DOHH2 (cell line): Measurements from ENCODE around the gene SLC22A2.

Experiments
- H3F3A ChIP-seq: fragments of 200-600 bp; sonication (generic), shearing (Covaris generic); 2 replicates; pipeline ENCODE4 v1.6.0; 2016; ENCODE audit warnings: antibody characterized with exemption, mild to moderate bottlenecking; ENCODE audit not compliant: control insufficient read depth, insufficient read depth
- H3K27ac ChIP-seq: fragments of 200-600 bp; sonication (generic); 2 replicates; pipeline ENCODE4 v1.5.1; 2014; ENCODE audit warnings: low read depth, mild to moderate bottlenecking, low read length, moderate library complexity
- H3K27me3 ChIP-seq: fragments of 200-600 bp; sonication (generic); 2 replicates; pipeline ENCODE4 v1.6.1; 2014; ENCODE audit warnings: mild to moderate bottlenecking, low read length, mixed read lengths; ENCODE audit not compliant: control insufficient read depth
- H3K36me3 ChIP-seq: fragments of 200-600 bp; sonication (generic); 2 replicates; pipeline ENCODE4 v1.6.1; 2014; ENCODE audit warnings: mild to moderate bottlenecking, low read length, moderate library complexity, mixed read lengths; ENCODE audit not compliant: control insufficient read depth
- H3K4me1 ChIP-seq: fragments of 200-600 bp; sonication (generic); 2 replicates; pipeline ENCODE4 v1.6.1; 2014; ENCODE audit warnings: mild to moderate bottlenecking, low read length, mixed read lengths; ENCODE audit not compliant: control insufficient read depth
- H3K4me2 ChIP-seq: fragments of 200-600 bp; sonication (generic); 2 replicates; pipeline ENCODE4 v1.6.0; 2014; ENCODE audit warnings: mild to moderate bottlenecking, low read length, moderate library complexity
- H3K4me3 ChIP-seq: fragments of 200-600 bp; sonication (generic); 2 replicates; pipeline ENCODE4 v1.5.1; 2014; ENCODE audit warnings: mild to moderate bottlenecking, low read length, mixed read lengths
- H3K79me2 ChIP-seq: fragments of 200-600 bp; sonication (generic); 2 replicates; pipeline ENCODE4 v1.6.1; 2014; ENCODE audit warnings: mild to moderate bottlenecking, low read length, mixed read lengths; ENCODE audit not compliant: control insufficient read depth
- H3K9me2 ChIP-seq: fragments of 200-600 bp; sonication (generic); replicated peaks from 2 replicates; pipeline ENCODE4 v1.6.1; 2014; ENCODE audit warnings: mild to moderate bottlenecking, low read length, mixed read lengths; ENCODE audit not compliant: control insufficient read depth
- H3K9me3 ChIP-seq: fragments of 200-600 bp; sonication (generic); 2 replicates; pipeline ENCODE4 v1.6.1; 2014; ENCODE audit warnings: antibody characterized with exemption, low read length, mixed read lengths; ENCODE audit not compliant: control insufficient read depth, insufficient read depth
- H4K20me1 ChIP-seq: fragments of 200-600 bp; sonication (generic); 2 replicates; pipeline ENCODE4 v1.6.0; 2014; ENCODE audit warnings: low read depth, mild to moderate bottlenecking, antibody characterized with exemption, low read length, moderate library complexity; ENCODE audit not compliant: control insufficient read depth, insufficient read depth
- EZH2phosphoT487 ChIP-seq: fragments of 200-600 bp; sonication (generic); IDR thresholded peaks from 2 replicates; pipeline ENCODE4 v1.6.1; 2017; ENCODE audit warnings: borderline replicate concordance, mild to moderate bottlenecking, antibody characterized with exemption, low read length, moderate library complexity, mixed read lengths
- TF ChIP-seq, protein P1 (sequence below): fragments of 200-600 bp; sonication (generic); IDR thresholded peaks from one replicate; pipeline ENCODE4 v1.5.1; 2014; ENCODE audit warnings: antibody characterized with exemption, mild to moderate bottlenecking, low read depth, low read length; ENCODE audit not compliant: poor library complexity, severe bottlenecking

Gene SLC22A2

DNA sequence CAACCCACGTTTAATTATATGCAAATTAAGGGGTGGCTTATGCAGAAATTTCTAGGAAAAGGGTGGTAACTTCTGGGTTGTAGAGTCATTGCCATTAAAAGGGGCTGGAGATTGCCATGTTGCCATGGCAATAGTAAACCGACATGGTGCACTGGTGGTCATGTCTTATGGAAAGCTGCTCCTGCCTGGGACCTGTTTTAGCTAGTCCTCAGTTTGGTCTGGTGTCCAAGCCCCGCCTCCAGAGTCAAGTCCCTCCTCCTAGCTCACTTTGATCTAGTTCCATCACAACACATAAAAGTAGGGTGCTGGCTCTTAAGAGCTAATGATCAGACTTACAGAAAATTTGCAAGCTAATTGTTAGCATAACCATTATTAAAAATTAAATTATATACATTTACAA lies 5.3 kb downstream of the SLC22A2 start:
- Histone ChIP-seq H3F3A (no peaks in the 10 kb centered on the region), H3K4me3 (no peak overlapping the region), H3K36me3 (no peaks in the 10 kb centered on the region), H3K4me2 (no peak overlapping the region), H3K27ac (no peak overlapping the region), H3K79me2 (no peaks in the 10 kb centered on the region), H3K9me3 (no peaks in the 10 kb centered on the region), H4K20me1 (no peaks in the 10 kb centered on the region), H3K4me1 (no peaks in the 10 kb centered on the region), H3K27me3 (no peaks in the 10 kb centered on the region), H3K9me2 (no peaks in the 10 kb centered on the region)
- TF ChIP-seq EZH2phosphoT487 = no peak
- TF ChIP-seq, protein P1, sequence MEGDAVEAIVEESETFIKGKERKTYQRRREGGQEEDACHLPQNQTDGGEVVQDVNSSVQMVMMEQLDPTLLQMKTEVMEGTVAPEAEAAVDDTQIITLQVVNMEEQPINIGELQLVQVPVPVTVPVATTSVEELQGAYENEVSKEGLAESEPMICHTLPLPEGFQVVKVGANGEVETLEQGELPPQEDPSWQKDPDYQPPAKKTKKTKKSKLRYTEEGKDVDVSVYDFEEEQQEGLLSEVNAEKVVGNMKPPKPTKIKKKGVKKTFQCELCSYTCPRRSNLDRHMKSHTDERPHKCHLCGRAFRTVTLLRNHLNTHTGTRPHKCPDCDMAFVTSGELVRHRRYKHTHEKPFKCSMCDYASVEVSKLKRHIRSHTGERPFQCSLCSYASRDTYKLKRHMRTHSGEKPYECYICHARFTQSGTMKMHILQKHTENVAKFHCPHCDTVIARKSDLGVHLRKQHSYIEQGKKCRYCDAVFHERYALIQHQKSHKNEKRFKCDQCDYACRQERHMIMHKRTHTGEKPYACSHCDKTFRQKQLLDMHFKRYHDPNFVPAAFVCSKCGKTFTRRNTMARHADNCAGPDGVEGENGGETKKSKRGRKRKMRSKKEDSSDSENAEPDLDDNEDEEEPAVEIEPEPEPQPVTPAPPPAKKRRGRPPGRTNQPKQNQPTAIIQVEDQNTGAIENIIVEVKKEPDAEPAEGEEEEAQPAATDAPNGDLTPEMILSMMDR = no peak

DNA sequence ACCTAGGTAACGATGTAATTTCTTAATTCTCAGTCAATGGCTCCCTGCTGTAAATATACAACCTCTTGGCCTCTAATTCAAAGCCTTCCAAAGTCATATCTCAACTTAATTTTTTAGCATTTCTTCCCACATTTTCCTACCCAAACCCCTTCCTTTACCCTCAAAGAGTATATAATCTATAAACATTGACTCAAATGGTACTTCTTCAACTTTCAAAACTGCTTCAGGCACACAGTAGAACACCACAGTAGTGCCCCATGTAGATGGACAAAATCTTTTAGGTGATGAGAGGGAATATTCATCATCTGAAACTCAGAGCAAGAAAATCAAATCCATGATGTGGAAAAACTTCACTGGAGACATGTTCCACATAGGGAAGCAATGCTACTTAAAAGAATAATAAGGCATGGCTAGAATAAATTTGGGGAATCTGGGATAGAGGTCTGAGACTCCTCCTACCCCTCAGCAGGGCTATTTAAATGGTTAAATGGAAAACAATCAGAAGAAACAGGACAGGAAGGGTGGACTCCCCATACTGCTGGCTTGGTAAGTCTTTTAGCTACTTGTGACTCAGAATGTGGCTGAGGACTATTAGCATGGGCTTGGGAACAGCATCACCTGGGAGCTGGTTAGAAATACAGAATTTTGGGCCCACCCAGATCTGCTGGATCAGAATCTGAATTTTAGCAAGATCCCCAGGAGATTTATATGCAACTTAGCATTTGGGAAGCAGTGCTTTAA lies 6.4 kb downstream of the SLC22A2 start:
- Histone ChIP-seq H4K20me1 (no peaks in the 10 kb centered on the region), H3K4me2 (no peak overlapping the region), H3K36me3 (no peaks in the 10 kb centered on the region), H3K4me3 (no peak overlapping the region), H3F3A (no peaks in the 10 kb centered on the region), H3K4me1 (no peaks in the 10 kb centered on the region), H3K27ac (no peak overlapping the region), H3K79me2 (no peaks in the 10 kb centered on the region), H3K27me3 (no peaks in the 10 kb centered on the region), H3K9me2 (no peaks in the 10 kb centered on the region), H3K9me3 (no peaks in the 10 kb centered on the region)
- no peak for TF ChIP-seq EZH2phosphoT487
- TF ChIP-seq, protein P1 = no peak

DNA sequence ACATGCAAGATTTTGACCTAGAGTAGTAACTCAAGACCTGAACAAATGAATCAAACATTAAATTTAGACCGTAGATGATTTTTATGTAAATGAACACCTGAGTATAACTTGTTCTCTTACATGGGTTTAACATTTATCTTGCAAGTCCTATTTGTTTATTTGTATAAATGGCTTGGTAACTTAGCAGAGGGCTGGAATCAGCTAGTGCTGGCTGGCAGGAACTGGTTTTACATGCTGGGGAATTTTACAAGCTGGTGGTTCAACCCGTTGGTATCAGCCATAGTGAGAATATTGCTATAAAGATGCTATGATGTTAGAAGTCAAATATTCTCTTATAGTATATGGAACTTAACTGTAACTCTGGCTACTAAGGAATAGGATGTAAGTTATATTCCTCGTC lies 8.9 kb downstream of the SLC22A2 start:
- no peak overlapping the region for H3K4me2 ChIP-seq
- no peaks in the 10 kb centered on the region for H4K20me1 ChIP-seq
- no peaks in the 10 kb centered on the region for H3K9me3 ChIP-seq
- no peaks in the 10 kb centered on the region for H3K9me2 ChIP-seq
- no peaks in the 10 kb centered on the region for H3K36me3 ChIP-seq
- no peaks in the 10 kb centered on the region for H3F3A ChIP-seq
- H3K27me3 ChIP-seq = no peaks in the 10 kb centered on the region
- H3K4me1 ChIP-seq = no peaks in the 10 kb centered on the region
- TF ChIP-seq, protein P1 = no peak
- no peak for TF ChIP-seq EZH2phosphoT487
- H3K79me2 ChIP-seq = no peaks in the 10 kb centered on the region
- H3K27ac ChIP-seq = no peak overlapping the region
- no peak overlapping the region for H3K4me3 ChIP-seq
